Stimulated activated CD8-positive, alpha-beta memory T cell treated with anti-CD3 and anti-CD28 coated beads, Interleukin-15, amount 100 ng/mL, for 1 hour (primary cell): ENCODE results near the gene TMX1.
"Not testable (repeated sequence)": the region's sequence is repeated elsewhere in the genome, so short reads cannot be mapped to it uniquely, and the experiment has no call there.

Source experiments
- DNase-seq: peaks from one replicate; pipeline ENCODE4 v3.0.0-alpha.2; 2020; ENCODE audit warnings: low read depth

The TMX1 gene

DNA sequence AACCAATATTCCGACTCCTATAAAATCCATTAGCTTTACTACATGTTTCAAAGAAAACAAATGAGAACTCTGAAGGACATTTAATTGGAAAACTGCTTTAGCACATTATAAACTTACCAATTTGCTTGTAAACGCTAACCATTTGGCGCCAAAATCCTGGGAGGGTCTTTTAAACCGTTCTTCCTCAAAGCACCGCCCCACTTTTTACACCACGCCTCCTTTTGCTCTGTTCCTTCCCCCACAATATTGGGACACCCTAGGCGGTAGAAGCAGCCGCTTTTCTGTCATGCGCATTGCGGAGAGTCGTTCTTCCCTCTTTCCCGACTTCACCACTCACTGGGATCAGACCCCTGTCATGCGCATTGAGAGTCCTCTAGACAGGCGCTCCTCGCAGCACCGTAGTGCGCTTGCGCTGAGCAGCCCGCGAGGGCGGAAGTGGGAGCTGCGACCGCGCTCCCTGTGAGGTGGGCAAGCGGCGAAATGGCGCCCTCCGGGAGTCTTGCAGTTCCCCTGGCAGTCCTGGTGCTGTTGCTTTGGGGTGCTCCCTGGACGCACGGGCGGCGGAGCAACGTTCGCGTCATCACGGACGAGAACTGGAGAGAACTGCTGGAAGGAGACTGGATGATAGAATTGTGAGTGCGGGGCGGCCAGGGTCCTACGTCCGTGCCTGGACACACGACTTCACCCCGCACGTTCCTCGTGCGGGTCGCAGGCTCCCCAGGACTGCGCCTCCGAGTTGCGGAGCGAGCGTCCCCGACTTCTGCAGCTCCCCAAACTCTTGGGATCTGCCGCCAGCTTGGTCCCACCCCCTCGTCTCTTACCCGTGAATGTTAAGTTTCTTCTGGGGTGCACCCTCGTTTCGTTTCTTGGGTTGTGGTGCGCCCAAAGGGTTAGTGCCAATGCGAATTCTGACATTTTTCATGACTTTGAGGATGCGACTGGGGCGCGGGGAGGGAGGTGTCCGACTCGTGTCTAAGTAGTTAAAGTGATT, at the start of gene TMX1:
TMX1 (plus strand) TSS at position 435 of the 991 bp plus-strand sequence; CDS start at position 481, 46 bp downstream.
- DNase-seq = peak; percentile 67

- no peak for DNase-seq
These were observed 38.2 kb upstream of the TMX1 start for GRCh38 chr14:51201890-51202289.

- DNase-seq = no peak
These were observed 37.0 kb upstream of the TMX1 start for GRCh38 chr14:51202914-51203665.

- DNase-seq = no peak
These were observed 36.2 kb upstream of the TMX1 start for GRCh38 chr14:51203881-51204280.

GRCh38 chr14:51205486-51205885, 34.6 kb upstream of the TMX1 start:
- DNase-seq = no peak

- no peak for DNase-seq
These were observed 33.6 kb upstream of the TMX1 start for GRCh38 chr14:51206462-51206861.

- DNase-seq = no peak
These were observed 32.4 kb upstream of the TMX1 start for GRCh38 chr14:51207621-51208020.

DNA sequence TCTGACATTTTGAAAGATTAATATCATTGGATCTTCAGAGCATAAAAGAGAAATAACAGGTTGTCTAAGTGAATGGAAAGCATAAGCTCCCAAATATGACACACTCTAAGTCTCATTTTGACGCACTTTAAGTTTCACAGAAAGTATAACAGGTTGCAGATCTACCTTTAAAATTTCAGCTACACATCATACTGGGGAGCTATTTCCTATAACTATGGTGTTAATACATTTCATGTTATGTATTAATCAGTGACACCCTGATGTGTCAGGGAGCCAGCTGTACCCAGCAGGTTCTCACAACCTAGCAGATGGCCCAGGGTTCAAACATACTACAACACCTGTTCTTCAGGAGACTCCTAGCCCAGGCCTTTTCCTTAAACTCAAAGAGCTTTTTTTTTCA, 31.1 kb upstream of the TMX1 start:
- no peak for DNase-seq

GRCh38 chr14:51209457-51209856, 30.6 kb upstream of the TMX1 start:
- no peak for DNase-seq

DNA sequence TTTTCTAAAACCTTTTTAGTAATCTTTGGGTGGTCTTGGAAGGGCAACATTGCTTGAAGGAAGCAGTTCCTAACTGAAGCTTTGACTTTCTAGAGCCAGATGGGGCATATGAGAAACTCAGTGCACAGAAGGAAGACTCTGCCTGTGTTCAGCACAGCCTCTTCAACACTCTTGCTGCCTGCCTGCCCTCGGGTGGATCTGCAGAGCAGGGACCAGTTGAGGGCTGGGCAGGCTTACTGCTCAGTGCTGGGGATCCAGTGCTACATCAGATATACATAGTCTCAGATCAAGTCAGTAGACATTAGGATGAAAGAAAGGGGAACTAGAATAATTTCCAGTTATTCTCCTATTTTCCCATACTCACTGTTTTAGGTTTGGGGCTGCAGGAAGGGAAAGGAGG, 29.5 kb upstream of the TMX1 start:
- no peak for DNase-seq

- DNase-seq = no peak
These were observed 28.9 kb upstream of the TMX1 start for GRCh38 chr14:51211149-51211548.

DNA sequence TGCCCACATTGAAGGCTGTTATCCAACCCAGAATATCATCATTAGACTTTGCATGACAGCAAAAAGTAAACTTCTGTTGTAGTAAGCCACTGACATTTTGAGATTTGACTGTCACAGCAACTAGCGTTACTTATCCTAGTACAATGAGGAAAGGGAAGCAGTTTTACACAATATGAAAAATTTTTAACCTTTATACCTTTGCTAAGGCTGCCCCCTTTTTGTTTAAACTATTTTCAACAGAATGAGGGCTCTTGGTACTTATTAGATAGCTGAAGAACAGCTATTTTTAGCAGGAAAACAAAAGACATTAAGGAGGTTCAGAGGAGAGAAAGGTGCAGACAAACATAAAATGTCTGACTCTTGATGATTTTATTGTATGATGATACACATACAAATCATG, 23.4 kb upstream of the TMX1 start:
- no peak for DNase-seq

DNA sequence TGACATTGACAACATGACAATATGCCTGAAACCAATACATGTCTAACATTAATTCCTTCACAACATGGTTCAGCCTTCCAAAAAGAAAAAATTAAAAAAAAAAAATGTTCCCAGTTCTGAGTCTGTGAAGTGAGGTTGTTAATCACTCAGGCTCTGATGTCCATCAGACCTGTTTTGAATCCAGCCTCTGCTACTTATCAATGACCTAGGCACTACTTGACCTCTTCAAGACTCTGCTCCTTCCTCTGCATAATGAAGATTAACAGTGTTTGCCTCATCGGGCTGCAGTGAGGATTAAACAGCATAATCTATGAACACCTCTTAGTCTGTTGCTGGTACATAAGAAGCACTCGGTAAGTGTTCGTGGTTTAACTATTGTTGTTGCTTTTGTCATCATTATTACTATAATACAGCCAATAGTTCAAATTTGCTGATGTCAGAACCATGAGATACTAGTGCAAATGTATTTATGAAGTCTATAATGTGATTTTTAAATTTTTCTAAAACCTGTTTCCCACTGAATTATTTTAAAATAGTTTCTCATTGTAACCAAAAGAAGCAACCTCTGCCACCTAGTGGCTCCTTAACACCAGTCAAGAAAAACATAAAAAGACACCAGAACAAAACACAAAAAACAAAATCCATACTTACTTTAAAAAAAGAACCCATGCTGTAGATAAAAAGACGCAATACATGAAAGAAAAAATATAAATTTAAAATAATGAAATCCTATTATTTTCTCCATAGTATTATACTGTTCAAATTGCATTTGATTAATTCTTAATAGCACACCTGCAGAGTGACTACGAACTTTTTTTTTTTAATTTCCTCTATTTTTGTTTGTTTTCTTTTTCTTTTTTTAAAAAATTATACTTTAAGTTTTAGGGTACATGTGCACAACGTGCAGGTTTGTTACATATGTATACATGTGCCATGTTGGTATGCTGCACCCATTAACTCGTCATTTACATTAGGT, 20.3 kb upstream of the TMX1 start:
- no peak for DNase-seq

DNA sequence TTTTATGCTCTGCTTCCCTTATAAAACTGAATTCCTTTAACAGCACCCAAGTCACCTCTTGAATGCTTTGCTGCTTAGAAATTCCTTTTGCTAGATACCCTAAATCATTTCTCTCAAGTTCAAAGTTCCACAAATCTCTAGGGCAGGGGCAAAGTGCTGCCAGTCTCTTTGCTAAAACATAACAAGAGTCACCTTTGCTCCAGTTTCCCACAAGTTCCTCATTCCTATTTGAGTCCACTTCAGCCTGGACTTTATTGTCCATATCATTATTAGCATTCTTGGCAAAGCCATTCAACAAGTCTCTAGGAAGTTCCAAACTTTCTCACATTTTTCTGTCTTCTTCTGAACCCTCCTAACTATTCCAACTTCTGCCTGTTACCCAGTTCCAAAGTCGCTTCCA, 16.6 kb upstream of the TMX1 start:
- not testable (repeated sequence) for DNase-seq

- DNase-seq = no peak
These were observed 15.5 kb upstream of the TMX1 start for GRCh38 chr14:51224551-51224950.

DNA sequence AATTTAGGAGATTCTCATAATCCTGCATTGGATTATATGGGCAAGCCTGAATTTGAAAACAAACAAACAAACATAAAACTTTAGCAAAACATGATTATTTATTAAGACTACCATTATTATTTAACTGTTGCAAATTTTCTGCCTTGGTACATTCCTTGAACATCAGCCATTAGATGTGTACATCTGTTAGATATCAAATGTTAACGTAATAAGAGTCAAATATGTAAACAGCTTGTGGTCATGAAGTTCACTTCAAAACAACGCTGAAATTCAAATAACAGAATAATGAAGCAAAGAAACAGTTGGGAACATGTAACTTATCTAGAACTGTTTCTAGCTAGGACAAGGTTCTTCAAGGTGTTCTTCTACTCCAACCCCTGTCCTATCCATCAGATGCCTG, 14.3 kb upstream of the TMX1 start:
- no peak for DNase-seq

DNA sequence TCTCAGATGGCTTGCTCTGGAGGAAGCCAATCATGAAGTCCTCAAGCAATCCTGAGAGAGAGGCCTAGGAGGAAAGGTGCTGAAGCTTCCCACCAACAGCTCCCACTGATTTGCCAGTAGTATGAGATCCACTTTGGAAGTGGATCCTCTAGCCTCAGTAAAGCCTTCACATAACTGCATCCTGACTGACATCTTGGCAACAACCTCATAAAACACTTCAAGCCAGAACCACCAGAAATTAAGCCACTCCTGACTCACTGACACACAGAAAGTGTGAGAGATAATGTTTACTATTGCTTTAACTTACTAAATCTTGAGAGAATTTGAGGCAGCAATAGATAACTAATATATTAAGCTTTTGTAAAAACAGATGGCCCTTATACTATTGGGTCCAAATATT, 11.7 kb upstream of the TMX1 start:
- no peak for DNase-seq

DNA sequence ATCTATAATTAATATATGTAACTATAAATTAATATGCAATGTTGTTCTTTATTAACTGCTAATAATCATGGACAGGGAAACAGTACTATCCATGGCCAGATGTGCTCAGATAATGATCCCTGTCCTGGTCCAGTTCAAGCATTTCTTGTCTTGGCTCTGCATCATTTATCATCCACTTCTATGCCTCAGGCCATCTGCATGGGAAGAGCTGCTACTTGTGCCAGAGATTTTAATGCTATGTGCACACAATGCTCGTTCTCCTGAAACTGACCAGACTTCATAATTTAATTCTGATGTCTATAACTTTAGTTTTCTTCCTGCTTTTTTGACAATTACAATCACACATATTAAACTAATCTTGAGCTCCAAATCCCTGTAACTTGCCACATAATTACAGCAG, 11.2 kb upstream of the TMX1 start:
- DNase-seq = no peak

DNA sequence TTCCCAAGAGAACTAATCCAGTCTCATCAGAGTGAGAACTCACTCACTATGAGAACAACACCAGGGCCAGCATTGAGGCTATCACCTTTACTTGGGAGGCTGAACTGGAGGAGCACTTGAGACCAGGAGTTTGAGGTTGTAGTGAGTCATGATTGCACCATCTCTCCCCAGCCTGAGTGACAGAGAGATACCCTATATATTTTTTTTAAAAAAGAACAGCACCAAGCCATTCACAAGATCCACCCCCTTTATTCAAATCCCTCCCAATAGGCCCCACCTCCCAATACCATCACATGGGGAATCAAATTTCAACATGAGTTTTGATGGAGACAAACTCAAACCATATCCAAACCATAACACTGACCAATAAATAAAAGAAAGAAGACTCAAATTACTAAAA, 3.7 kb upstream of the TMX1 start:
- DNase-seq = no peak

DNA sequence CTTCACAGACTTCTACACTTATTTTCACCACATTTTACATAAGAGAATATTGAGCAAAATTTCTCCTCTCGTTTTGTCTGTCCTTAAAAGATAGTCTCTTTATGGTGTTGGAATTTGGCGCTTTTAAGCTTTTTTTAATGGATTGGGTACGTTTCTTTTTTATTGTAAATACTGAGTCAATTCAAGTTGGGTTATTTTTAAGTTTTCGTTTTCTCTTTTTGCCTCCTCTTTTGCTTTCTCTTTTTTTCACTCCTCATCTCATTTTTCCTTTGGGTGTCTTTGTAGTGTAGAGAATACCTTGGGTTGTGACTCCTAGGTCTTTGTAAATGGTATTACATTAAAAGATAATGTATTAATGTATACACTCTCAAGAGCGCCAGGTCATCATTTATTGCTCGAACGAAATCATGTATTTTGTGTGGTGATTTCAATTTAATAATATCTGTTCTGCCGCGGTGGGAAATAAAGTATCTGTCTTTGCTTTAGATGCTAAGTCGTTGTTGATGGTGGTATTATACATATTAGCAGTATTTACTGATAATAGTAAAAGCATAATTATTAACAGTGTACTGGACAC, 845 bp downstream of the TMX1 start:
- no peak for DNase-seq
